IMR-90 (cell line): ENCODE measurements around the gene SUN5. TPM values are rescaled to one million over a fixed set of nuclear protein-coding genes. Genes with fewer than 3 reads are reported as not detected.

ENCODE experiments used
- ATAC-seq: fragments of 200-7000 bp; cut with Tn5 transposase; 2 replicates; pipeline ENCODE4 v1.9.1; 2020; ENCODE audit warnings: low read depth, mild to moderate bottlenecking, moderate library complexity
- BruUV-seq: library from RNA; stranded (reverse); fragments of 400-500 nt; replicated peaks from 2 replicates; lab custom pipeline; 2021; lab: Mats Ljungman, UMichigan
- CTCF ChIA-PET: fragments of 300-600 bp; formaldehyde crosslinking; extraction: SDS; loops from one replicate; lab custom pipeline; 2021; ENCODE audit warnings: antibody characterized with exemption; lab: Yijun Ruan, JAX
- POLR2A ChIA-PET: fragments of 300-600 bp; sonication (Branson Sonifier 250); formaldehyde crosslinking; loops from one replicate; lab custom pipeline; 2022; ENCODE audit warnings: antibody characterized with exemption; ENCODE audit not compliant: unreplicated experiment; lab: Charles Lee
- DNase-seq: peaks from one replicate; pipeline ENCODE4 v3.0.0; 2013
- H2AFZ ChIP-seq: replicated peaks from 2 replicates; pipeline ENCODE3; 2013; ENCODE audit warnings: low read length, mild to moderate bottlenecking; ENCODE audit not compliant: poor library complexity
- H2AK5ac ChIP-seq: 2 replicates; pipeline ENCODE4 v1.6.1; 2013; ENCODE audit warnings: low read depth, low read length, inconsistent platforms
- H2AK9ac ChIP-seq: replicated peaks from 2 replicates; pipeline ENCODE3; 2013; ENCODE audit warnings: mild to moderate bottlenecking, low read depth, low read length, moderate library complexity; ENCODE audit not compliant: poor library complexity
- H2BK120ac ChIP-seq: 2 replicates; pipeline ENCODE4 v1.6.1; 2013; ENCODE audit warnings: low read depth, low read length, inconsistent platforms
- H2BK15ac ChIP-seq: 3 replicates; pipeline ENCODE4 v1.6.1; 2013; ENCODE audit warnings: low read depth, low read length, inconsistent platforms
- H2BK20ac ChIP-seq: 2 replicates; pipeline ENCODE4 v1.6.1; 2013; ENCODE audit warnings: low read depth, mild to moderate bottlenecking, inconsistent platforms, low read length, moderate library complexity
- H2BK5ac ChIP-seq: 2 replicates; pipeline ENCODE4 v1.6.1; 2013; ENCODE audit warnings: mild to moderate bottlenecking, low read depth, low read length, inconsistent platforms; ENCODE audit not compliant: poor library complexity, severe bottlenecking
- H3K14ac ChIP-seq: replicated peaks from 2 replicates; pipeline ENCODE4 v1.6.1; 2013; ENCODE audit warnings: low read depth, low read length, inconsistent platforms
- H3K18ac ChIP-seq: 2 replicates; pipeline ENCODE4 v1.6.1; 2013; ENCODE audit warnings: low read depth, low read length, control low read depth
- H3K23ac ChIP-seq: 2 replicates; pipeline ENCODE4 v1.6.1; 2013; ENCODE audit warnings: low read depth, low read length, inconsistent platforms
- H3K27ac ChIP-seq: 2 replicates; pipeline ENCODE4 v1.5.1; 2013; ENCODE audit warnings: mild to moderate bottlenecking, control low read depth, low read length; ENCODE audit not compliant: insufficient read depth
- H3K27me3 ChIP-seq: 2 replicates; pipeline ENCODE4 v1.6.1; 2013; ENCODE audit warnings: low read length; ENCODE audit not compliant: control insufficient read depth, insufficient read depth
- H3K36me3 ChIP-seq: 2 replicates; pipeline ENCODE4 v1.6.1; 2013; ENCODE audit warnings: low read length, mixed read lengths; ENCODE audit not compliant: control insufficient read depth, insufficient read depth
- H3K4ac ChIP-seq: 2 replicates; pipeline ENCODE4 v1.6.1; 2013; ENCODE audit warnings: low read depth, low read length, inconsistent platforms
- H3K4me1 ChIP-seq: 2 replicates; pipeline ENCODE4 v1.6.1; 2013; ENCODE audit warnings: low read length, mixed read lengths; ENCODE audit not compliant: control insufficient read depth, insufficient read depth
- H3K4me2 ChIP-seq: 2 replicates; pipeline ENCODE4 v1.6.1; 2013; ENCODE audit warnings: low read depth, mild to moderate bottlenecking, control low read depth, low read length, moderate library complexity
- H3K4me3 ChIP-seq: 2 replicates; pipeline ENCODE4 v1.5.1; 2013; ENCODE audit warnings: low read depth, mild to moderate bottlenecking, control low read depth, low read length, moderate library complexity; ENCODE audit not compliant: insufficient read depth
- H3K56ac ChIP-seq: 2 replicates; pipeline ENCODE4 v1.6.1; 2013; ENCODE audit warnings: low read length, inconsistent platforms; ENCODE audit not compliant: insufficient read depth; ENCODE audit errors: extremely low read depth
- H3K79me1 ChIP-seq, 2 experiments: 2 replicates each; pipeline ENCODE4 v1.6.1; 2013; ENCODE audit warnings: low read length in 2 of 2, inconsistent platforms in 1 of 2, low read depth in 1 of 2
- H3K9ac ChIP-seq: 2 replicates; pipeline ENCODE4 v1.6.1; 2013; ENCODE audit warnings: low read depth, low read length, control low read depth
- H3K9me1 ChIP-seq: 2 replicates; pipeline ENCODE4 v1.6.1; 2013; ENCODE audit warnings: low read length, inconsistent platforms; ENCODE audit not compliant: insufficient read depth
- H3K9me3 ChIP-seq: 2 replicates; pipeline ENCODE4 v1.6.1; 2013; ENCODE audit warnings: low read length; ENCODE audit not compliant: control insufficient read depth, insufficient read depth
- H4K20me1 ChIP-seq: 2 replicates; pipeline ENCODE4 v1.6.1; 2013; ENCODE audit warnings: low read length, inconsistent platforms; ENCODE audit not compliant: insufficient read depth
- H4K5ac ChIP-seq: 2 replicates; pipeline ENCODE4 v1.6.1; 2013; ENCODE audit warnings: mild to moderate bottlenecking, low read depth, low read length, control low read depth
- H4K8ac ChIP-seq, 2 experiments: 2 replicates each; pipeline ENCODE4 v1.6.1; 2013; ENCODE audit warnings: low read depth in 2 of 2, low read length in 2 of 2, control low read depth in 1 of 2, inconsistent platforms in 1 of 2
- H4K91ac ChIP-seq: 2 replicates; pipeline ENCODE4 v1.6.1; 2013; ENCODE audit warnings: low read depth, low read length, inconsistent platforms; ENCODE audit not compliant: insufficient read depth
- ELK1 ChIP-seq: fragments of 150-350 bp; IDR thresholded peaks from 2 replicates; pipeline ENCODE4 v1.6.1; 2016; ENCODE audit warnings: low read depth, mild to moderate bottlenecking, low read length, moderate library complexity, borderline replicate concordance
- MAZ ChIP-seq: IDR thresholded peaks from 2 replicates; pipeline ENCODE4 v1.6.1; 2012; ENCODE audit warnings: low read depth, mild to moderate bottlenecking, low read length, improper control_type of control experiment, moderate library complexity, borderline replicate concordance
- MXI1 ChIP-seq: IDR thresholded peaks from 2 replicates; pipeline ENCODE4 v1.6.1; 2012; ENCODE audit warnings: low read depth, mild to moderate bottlenecking, low read length, moderate library complexity, borderline replicate concordance
- POLR2A ChIP-seq: IDR thresholded peaks from 2 replicates; pipeline ENCODE4 v1.6.1; 2012; ENCODE audit warnings: mild to moderate bottlenecking, low read depth, low read length
- RCOR1 ChIP-seq: IDR thresholded peaks from 2 replicates; pipeline ENCODE4 v1.6.1; 2012; ENCODE audit warnings: mild to moderate bottlenecking, low read length, improper control_type of control experiment; ENCODE audit not compliant: insufficient replicate concordance
- RFX5 ChIP-seq: IDR thresholded peaks from 2 replicates; pipeline ENCODE4 v1.8.0; 2012; ENCODE audit warnings: low read depth, mild to moderate bottlenecking, low read length, moderate library complexity
- WGBS, 2 experiments: methylation state at CpG; one replicate each; pipeline versions ENCODE4 v1.1.5 to v1.1.7; 2013; ENCODE audit warnings: missing lambda C conversion rate in 2 of 2; ENCODE audit not compliant: insufficient read length in 1 of 2; ENCODE audit errors: extremely low coverage in 2 of 2; 5-methylcytosine and 5-hydroxymethylcytosine counted together
- dilution Hi-C: fragments of 300-500 bp; cut with HindIII; formaldehyde crosslinking; loops from one replicate; pipeline ENCODE4 v1.14.3; 2018; ENCODE audit warnings: low sequenced_read_pairs; ENCODE audit not compliant: unreplicated experiment
- in situ Hi-C: fragments of 300-500 bp; cut with MboI; formaldehyde crosslinking; loops from 3 replicates; pipeline ENCODE4 v1.14.3; 2019; ENCODE audit warnings: low sequenced_read_pairs, inconsistent platforms, mixed read lengths
- intact Hi-C: fragments of 100-400 bp; cut with micrococcal nuclease; formaldehyde crosslinking; loops from 2 replicates; pipeline ENCODE4 v1.10.0; 2022
- polyA plus RNA-seq, 3 experiments: library from polyadenylated mRNA; depleted of rRNA; stranded (reverse); fragments of >200 nt; gene quantifications; 2 replicates each; pipeline ENCODE4 v1.2.3, GENCODE V29; 2012; ENCODE audit warnings: low replicate concordance in 1 of 3
- total RNA-seq: library from RNA; depleted of rRNA; stranded (reverse); fragments of >200 nt; gene quantifications from 2 replicates; pipeline ENCODE4 v1.2.3, GENCODE V29; 2012

Gene SUN5
- total and polyA plus RNA-seq, 2 of the 4 experiments (the other 2 are of a cell fraction) = not detected

GRCh38 chr20:32970115-32970972 is 33.9 kb downstream of the SUN5 start:
- H2BK120ac ChIP-seq = no peak overlapping the region
- WGBS, 2 experiments = 60% methylated on average over 8 of the region's 15 CpGs; no CpG with 5 or more reads in 1 of the 2 experiments
- no peaks in the 10 kb centered on the region for H3K4me1 ChIP-seq
- H3K27ac ChIP-seq = no peak overlapping the region
- BruUV-seq = no TSS peak
- H4K8ac ChIP-seq = no peak overlapping the region
- no peaks in the 10 kb centered on the region for H3K9me3 ChIP-seq
- no peaks in the 10 kb centered on the region for H3K36me3 ChIP-seq
- dilution Hi-C loops = no loop called here
- H3K79me1 ChIP-seq = no peaks in the 10 kb centered on the region
- H4K20me1 ChIP-seq = no peaks in the 10 kb centered on the region
- ATAC-seq = no peak
- H3K27me3 ChIP-seq = peaks cover 18% of the 10 kb centered on the region
- no peak overlapping the region for H2AK9ac ChIP-seq
- no peak overlapping the region for H4K91ac ChIP-seq
- DNase-seq = no peak
- no peak overlapping the region for H3K9ac ChIP-seq
- H2BK5ac ChIP-seq = no peak overlapping the region
- no peak overlapping the region for H3K23ac ChIP-seq
- no peak overlapping the region for H3K4me3 ChIP-seq
- H2BK15ac ChIP-seq = no peak overlapping the region
- POLR2A ChIA-PET = no interaction called here
- in situ Hi-C loops = no loop called here
- H3K18ac ChIP-seq = no peak overlapping the region
- no peaks in the 10 kb centered on the region for H3K9me1 ChIP-seq
- H3K4me2 ChIP-seq = no peak overlapping the region
- H3K14ac ChIP-seq = no peak overlapping the region
- no peak overlapping the region for H4K5ac ChIP-seq
- TF ChIP-seq POLR2A (no peak), RFX5 (no peak), RCOR1 (no peak), MXI1 (no peak), MAZ (no peak), ELK1 (no peak)
- H2BK20ac ChIP-seq = no peak overlapping the region
- intact Hi-C loops = no loop called here
- no peak overlapping the region for H3K56ac ChIP-seq
- no peak overlapping the region for H3K4ac ChIP-seq
- H2AK5ac ChIP-seq = no peak overlapping the region
- no peak overlapping the region for H2AFZ ChIP-seq
- CTCF ChIA-PET = no interaction called here
